Measurements from ENCODE around the gene ASTN2. TPM values are rescaled to one million over a fixed set of nuclear protein-coding genes. Genes with fewer than 3 reads are reported as not detected.

ASTN2 gene
- total RNA-seq, 4 donors from 2014 or later = 3.2 to 7.0 (median 5.4) TPM

- TF ChIP-seq CTCF (IDR thresholded peaks at IDR 0.05; ENCODE audit: low read depth) = no peak
Measured at GRCh38 chr9:116992865-116993264, 422.0 kb downstream of the ASTN2 start.

GRCh38 chr9:116991051-116991450 lies 423.8 kb downstream of the ASTN2 start:
- TF ChIP-seq CTCF (IDR thresholded peaks at IDR 0.05; ENCODE audit: low read depth) = no peak

GRCh38 chr9:116990592-116990991 lies 424.3 kb downstream of the ASTN2 start:
- no peak for TF ChIP-seq CTCF (IDR thresholded peaks at IDR 0.05; ENCODE audit: low read depth)

- no peak for TF ChIP-seq CTCF (IDR thresholded peaks at IDR 0.05; ENCODE audit: low read depth)
Measured at GRCh38 chr9:116987721-116988485, 427.0 kb downstream of the ASTN2 start.

GRCh38 chr9:116986015-116986414 lies 428.8 kb downstream of the ASTN2 start:
- no peak for TF ChIP-seq CTCF (IDR thresholded peaks at IDR 0.05; ENCODE audit: low read depth)

- TF ChIP-seq CTCF (IDR thresholded peaks at IDR 0.05; ENCODE audit: low read depth) = no peak
Measured at GRCh38 chr9:116985596-116985995, 429.3 kb downstream of the ASTN2 start.

GRCh38 chr9:116984111-116984510 lies 430.7 kb downstream of the ASTN2 start:
- no peak for TF ChIP-seq CTCF (IDR thresholded peaks at IDR 0.05; ENCODE audit: low read depth)
